Activated CD4-positive, alpha-beta T cell treated with anti-CD3 and anti-CD28 coated beads, Interleukin-2, amount 10 ng/mL, durations not matched to agents 7 days and 5 days (primary cell): ENCODE data around the gene SSUH2. TPM values are rescaled to one million over a fixed set of nuclear protein-coding genes. Genes with fewer than 3 reads are reported as not detected.

ENCODE experiments used
- CTCF ChIA-PET: fragments of 350-600 bp; sonication (Branson Sonifier 250); formaldehyde crosslinking; loops from one replicate; lab custom pipeline; 2021; ENCODE audit warnings: antibody characterized with exemption; lab: Charles Lee
- POLR2A ChIA-PET: fragments of 350-600 bp; sonication (Branson Sonifier 250); formaldehyde crosslinking; loops from one replicate; lab custom pipeline; 2021; ENCODE audit warnings: antibody characterized with exemption; lab: Charles Lee
- DNase-seq: peaks from one replicate; pipeline ENCODE4 v3.0.0-alpha.2; 2020
- H3K27ac Mint-ChIP-seq: one replicate; pipeline ENCODE4 v1.8.0; 2021; ENCODE audit warnings: mild to moderate bottlenecking, moderate library complexity, mixed read lengths
- H3K27me3 Mint-ChIP-seq: one replicate; pipeline ENCODE4 v1.8.0; 2021; ENCODE audit warnings: mixed read lengths
- H3K36me3 Mint-ChIP-seq: one replicate; pipeline ENCODE4 v1.8.0; 2021; ENCODE audit warnings: low read depth, mixed read lengths
- H3K4me1 Mint-ChIP-seq: one replicate; pipeline ENCODE4 v1.8.0; 2021; ENCODE audit warnings: mixed read lengths
- H3K4me3 Mint-ChIP-seq: one replicate; pipeline ENCODE4 v1.8.0; 2021; ENCODE audit warnings: mild to moderate bottlenecking, moderate library complexity, mixed read lengths
- H3K9me3 Mint-ChIP-seq: one replicate; pipeline ENCODE4 v1.8.0; 2021; ENCODE audit warnings: mixed read lengths
- total RNA-seq, 2 experiments: library from RNA; stranded (reverse); gene quantifications; one replicate each; pipeline ENCODE4 v1.2.3, GENCODE V29; 2021

SSUH2 gene
- total RNA-seq, 2 experiments from 2014 or later = not detected

- no peak overlapping the region for H3K27ac Mint-ChIP-seq
- no peak overlapping the region for H3K4me3 Mint-ChIP-seq
- ChIA-PET POLR2A (no interaction called here), CTCF (no interaction called here)
- no peaks in the 10 kb centered on the region for H3K9me3 Mint-ChIP-seq
- no peaks in the 10 kb centered on the region for H3K36me3 Mint-ChIP-seq
- peaks cover 5% of the 10 kb centered on the region for H3K27me3 Mint-ChIP-seq
- no peak for DNase-seq
- no peaks in the 10 kb centered on the region for H3K4me1 Mint-ChIP-seq
Measured at GRCh38 chr3:8653800-8654408, 9.3 kb upstream of the SSUH2 start.

DNA sequence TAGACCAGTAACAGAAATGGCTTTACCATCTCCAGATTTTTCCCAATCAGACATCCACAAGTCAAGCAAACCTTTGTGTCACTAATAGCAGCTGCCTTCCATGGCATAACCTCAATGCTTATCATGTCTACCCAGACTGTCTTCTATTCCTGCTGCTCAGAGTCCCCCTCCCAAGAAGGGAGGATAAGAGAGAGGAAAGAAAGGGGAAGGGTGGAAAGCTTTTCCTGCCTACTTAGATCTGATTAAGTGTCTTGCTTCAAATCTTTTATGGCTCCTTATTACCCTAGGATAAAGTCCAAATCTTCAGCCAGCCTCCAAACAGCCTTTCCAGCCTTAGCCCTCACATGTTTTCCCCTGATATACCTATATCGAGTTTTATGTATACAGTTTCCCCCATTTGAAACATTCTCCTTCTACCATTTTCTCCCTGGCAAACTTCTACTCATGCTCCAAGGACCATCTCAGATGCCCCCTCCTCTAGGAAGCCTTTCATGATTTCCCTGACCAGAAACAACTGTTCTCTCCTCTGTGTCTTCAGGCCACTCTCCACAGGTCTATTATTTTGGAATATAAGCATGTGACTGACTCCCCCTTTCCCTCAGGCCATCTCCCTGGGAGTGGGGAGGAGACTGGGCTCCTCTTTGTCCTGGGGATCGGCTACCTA is 7.9 kb upstream of the SSUH2 start:
- Mint-ChIP-seq H3K9me3 (no peaks in the 10 kb centered on the region), H3K27me3 (peaks cover 2% of the 10 kb centered on the region), H3K27ac (no peak overlapping the region), H3K4me1 (no peaks in the 10 kb centered on the region), H3K4me3 (no peak overlapping the region), H3K36me3 (no peaks in the 10 kb centered on the region)
- no peak for DNase-seq
- CTCF ChIA-PET = no interaction called here
- POLR2A ChIA-PET = no interaction called here

- no peak overlapping the region for H3K27ac Mint-ChIP-seq
- POLR2A ChIA-PET = no interaction called here
- no peaks in the 10 kb centered on the region for H3K36me3 Mint-ChIP-seq
- no peak overlapping the region for H3K4me3 Mint-ChIP-seq
- no peaks in the 10 kb centered on the region for H3K4me1 Mint-ChIP-seq
- H3K9me3 Mint-ChIP-seq = no peaks in the 10 kb centered on the region
- DNase-seq = no peak
- CTCF ChIA-PET = no interaction called here
- H3K27me3 Mint-ChIP-seq = peaks cover 2% of the 10 kb centered on the region
Measured at GRCh38 chr3:8651418-8652323, 7.1 kb upstream of the SSUH2 start.

DNA sequence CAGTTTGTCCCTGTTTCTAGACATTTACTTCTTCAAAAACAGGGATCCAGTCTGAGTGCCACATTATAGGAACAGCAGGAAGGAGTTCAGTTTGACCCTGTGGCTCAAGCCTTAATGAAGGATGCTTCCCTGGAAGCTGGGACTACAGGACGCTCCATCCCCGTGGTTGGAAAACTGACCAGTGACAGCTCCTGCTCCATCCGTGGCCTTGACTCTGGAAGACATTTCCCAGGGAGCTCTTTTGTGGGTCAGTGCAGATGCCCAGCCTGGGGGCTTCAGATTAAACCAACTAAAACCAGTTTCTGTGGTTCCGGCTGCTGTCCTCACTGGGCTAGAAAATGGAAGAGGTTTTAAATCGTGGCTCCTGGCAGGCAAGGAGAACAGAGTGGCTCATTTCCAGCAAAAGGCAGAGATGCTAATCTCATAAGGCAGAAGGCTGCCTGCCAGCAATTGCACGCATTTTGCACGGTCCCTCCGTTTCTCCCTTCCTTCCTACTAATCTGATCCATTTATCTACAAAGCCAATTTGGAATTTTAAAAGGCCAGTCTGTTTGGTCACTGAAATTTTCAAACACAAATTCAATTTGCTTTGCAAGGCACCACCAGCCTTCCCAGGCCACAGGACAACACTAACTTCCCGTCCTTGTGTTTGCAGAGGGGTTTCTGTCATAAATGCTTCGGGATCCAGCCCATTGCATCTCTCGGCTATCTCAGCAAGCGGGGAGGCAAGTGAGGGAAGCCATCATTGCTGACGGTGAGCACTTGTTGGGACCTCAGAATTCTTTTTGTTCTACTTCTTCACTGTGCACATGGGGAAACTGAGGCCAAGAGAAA is 6.2 kb upstream of the SSUH2 start:
- H3K36me3 Mint-ChIP-seq = no peaks in the 10 kb centered on the region
- CTCF ChIA-PET = no interaction called here

GRCh38 chr3:8649757-8650156 is 5.2 kb upstream of the SSUH2 start:
- Mint-ChIP-seq H3K27me3 (peaks cover under 1% of the 10 kb centered on the region), H3K9me3 (no peaks in the 10 kb centered on the region), H3K36me3 (no peaks in the 10 kb centered on the region), H3K4me1 (no peaks in the 10 kb centered on the region), H3K4me3 (no peak overlapping the region), H3K27ac (no peak overlapping the region)
- DNase-seq = no peak
- CTCF ChIA-PET = no interaction called here
- POLR2A ChIA-PET = no interaction called here

More for the DNA sequence above, 6.2 kb upstream of the SSUH2 start:
- DNase-seq = no peak
- Mint-ChIP-seq H3K27me3 (peaks cover 2% of the 10 kb centered on the region), H3K4me3 (no peak overlapping the region), H3K9me3 (no peaks in the 10 kb centered on the region), H3K27ac (no peak overlapping the region), H3K4me1 (no peaks in the 10 kb centered on the region)
- POLR2A ChIA-PET = no interaction called here

- Mint-ChIP-seq H3K4me1 (no peaks in the 10 kb centered on the region), H3K27ac (no peak overlapping the region), H3K36me3 (no peaks in the 10 kb centered on the region), H3K27me3 (peaks cover 6% of the 10 kb centered on the region), H3K4me3 (no peak overlapping the region), H3K9me3 (no peaks in the 10 kb centered on the region)
- ChIA-PET POLR2A (no interaction called here), CTCF (interaction anchor here (0.6 kb wide), 1 partner anchor 201 kb away, joined by 3 read pairs; no protein-coding TSS in a partner anchor)
- no peak for DNase-seq
Measured at GRCh38 chr3:8648909-8649741, 4.5 kb upstream of the SSUH2 start.

DNA sequence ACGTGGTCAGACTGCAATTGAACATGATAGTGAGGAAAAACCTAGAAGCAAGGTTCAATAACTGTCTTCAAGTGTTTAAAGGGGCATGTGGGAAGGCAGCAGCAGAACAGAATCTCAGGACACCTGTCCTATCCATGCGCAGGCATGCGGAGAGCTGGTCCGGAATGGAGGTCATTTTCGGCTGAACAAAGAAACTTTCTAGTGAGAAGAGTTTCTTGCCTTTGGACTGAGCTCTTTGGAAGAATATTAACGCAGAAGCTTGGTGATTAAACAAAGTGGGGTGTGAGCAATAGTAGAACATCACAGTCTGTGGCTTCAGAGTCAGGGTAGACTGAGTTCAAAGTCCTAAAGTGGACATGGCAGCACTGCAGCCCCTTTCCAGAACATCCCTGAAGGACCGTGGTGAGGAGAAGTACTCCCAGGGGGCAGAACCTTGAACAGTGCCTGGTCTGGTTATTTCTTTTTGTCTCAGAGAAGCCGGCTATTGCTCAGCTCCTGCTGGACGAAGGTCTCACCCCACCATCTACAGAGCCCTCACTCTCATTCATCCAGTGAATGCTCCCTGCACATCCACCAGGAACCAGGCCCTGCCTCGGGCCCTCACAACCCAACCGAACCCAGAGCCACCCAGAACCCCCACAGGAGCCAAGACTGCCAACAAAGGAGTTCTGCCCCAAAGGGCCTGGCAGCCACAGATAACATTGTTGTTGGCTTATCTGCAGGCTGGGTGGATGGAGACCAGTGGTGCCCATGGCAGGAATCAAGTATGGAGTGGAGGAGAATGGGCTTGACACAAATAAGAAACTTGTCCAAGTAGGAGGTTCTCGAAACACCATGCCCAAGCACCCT is 2.8 kb upstream of the SSUH2 start:
- H3K36me3 Mint-ChIP-seq = no peaks in the 10 kb centered on the region
- H3K27ac Mint-ChIP-seq = no peak overlapping the region
- no peaks in the 10 kb centered on the region for H3K4me1 Mint-ChIP-seq
- peaks cover 14% of the 10 kb centered on the region for H3K27me3 Mint-ChIP-seq
- POLR2A ChIA-PET = no interaction called here
- no peak overlapping the region for H3K4me3 Mint-ChIP-seq
- CTCF ChIA-PET = interaction anchor here (1.2 kb wide), 1 partner anchor 11 kb away, joined by 3 read pairs; no protein-coding TSS in a partner anchor
- H3K9me3 Mint-ChIP-seq = no peaks in the 10 kb centered on the region
- no peak for DNase-seq

DNA sequence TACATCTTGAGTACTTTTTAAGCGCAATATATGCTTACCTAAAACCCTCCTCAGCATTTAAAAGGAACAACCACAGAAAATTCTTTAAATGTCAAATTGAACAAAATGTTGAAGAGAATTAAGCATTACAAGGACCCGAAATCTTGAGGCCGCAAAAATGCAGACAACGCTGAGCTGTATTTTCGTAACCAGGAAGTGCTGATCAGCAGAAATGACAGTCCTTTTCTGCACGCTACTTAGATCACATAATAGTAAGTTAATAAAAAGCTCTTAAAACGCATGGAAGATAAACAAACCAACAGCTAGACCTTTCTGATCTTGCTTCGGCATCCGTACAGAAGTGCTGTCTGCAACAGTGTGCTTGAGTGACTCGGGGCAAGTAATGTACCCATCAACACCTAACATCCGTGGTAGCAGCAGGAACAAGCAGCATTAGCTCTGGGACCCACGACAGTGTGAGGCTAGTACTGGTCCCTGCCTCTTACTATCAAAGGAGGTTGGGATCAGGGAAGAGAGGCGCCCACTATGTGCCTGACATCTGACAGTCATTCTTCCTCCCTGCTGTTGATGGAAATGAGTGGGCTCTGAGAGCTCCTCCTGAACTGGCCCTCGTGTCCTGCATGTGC is 1.8 kb upstream of the SSUH2 start:
- Mint-ChIP-seq H3K9me3 (no peaks in the 10 kb centered on the region), H3K4me3 (no peak overlapping the region), H3K27ac (no peak overlapping the region), H3K4me1 (no peaks in the 10 kb centered on the region), H3K36me3 (no peaks in the 10 kb centered on the region), H3K27me3 (peaks cover 14% of the 10 kb centered on the region)
- ChIA-PET POLR2A (no interaction called here), CTCF (interaction anchor here (1.2 kb wide), 1 partner anchor 10 kb away, joined by 3 read pairs; no protein-coding TSS in a partner anchor)
- DNase-seq = no peak

GRCh38 chr3:8645712-8646111 is 1.1 kb upstream of the SSUH2 start:
- no peak for DNase-seq
- Mint-ChIP-seq H3K27ac (no peak overlapping the region), H3K27me3 (peaks cover 14% of the 10 kb centered on the region), H3K4me3 (no peak overlapping the region), H3K9me3 (no peaks in the 10 kb centered on the region), H3K36me3 (no peaks in the 10 kb centered on the region), H3K4me1 (no peaks in the 10 kb centered on the region)
- CTCF ChIA-PET = no interaction called here
- POLR2A ChIA-PET = no interaction called here

DNA sequence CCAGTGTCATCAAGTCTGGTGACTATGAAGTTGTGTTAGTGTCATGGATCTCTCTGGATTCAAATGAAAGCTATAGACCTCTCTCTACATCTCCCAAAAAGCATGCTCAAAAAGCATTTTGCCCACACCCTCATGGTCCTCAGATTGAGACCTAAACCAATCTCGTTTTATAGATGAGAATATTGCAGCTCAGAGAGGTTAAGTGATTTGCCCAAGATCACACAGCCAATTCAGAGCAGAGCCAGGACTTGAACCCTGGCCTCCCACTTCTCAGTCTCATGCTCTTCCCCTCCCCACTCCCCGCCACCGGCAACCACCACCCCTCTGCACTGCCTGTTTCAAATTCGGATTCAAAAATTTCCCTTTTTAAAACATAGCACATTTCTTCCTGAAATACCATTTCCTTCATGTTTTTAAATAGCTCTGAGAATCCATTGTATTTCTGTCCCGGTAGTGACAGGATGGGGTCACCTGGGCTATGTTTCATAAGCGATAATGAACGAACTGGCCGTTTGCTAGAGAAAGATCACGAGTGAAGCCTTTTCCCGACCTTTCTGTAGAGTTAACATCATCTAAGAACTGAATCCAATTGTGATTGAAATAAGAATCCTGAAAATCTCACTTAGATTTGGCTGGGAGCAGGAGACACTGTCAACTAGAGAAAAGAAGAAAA is 769 bp downstream of the SSUH2 start:
- CTCF ChIA-PET = no interaction called here

More for the DNA sequence above, 769 bp downstream of the SSUH2 start:
- Mint-ChIP-seq H3K27ac (no peak overlapping the region), H3K36me3 (no peaks in the 10 kb centered on the region), H3K27me3 (peaks cover 14% of the 10 kb centered on the region), H3K9me3 (no peaks in the 10 kb centered on the region), H3K4me3 (no peak overlapping the region), H3K4me1 (no peaks in the 10 kb centered on the region)
- POLR2A ChIA-PET = no interaction called here
- no peak for DNase-seq
